PC-9 (cell line): ENCODE data around the gene AGRP. TPM values are rescaled to one million over a fixed set of nuclear protein-coding genes. Genes with fewer than 3 reads are reported as not detected.

Source experiments
- BruUV-seq: library from RNA; stranded (reverse); fragments of 400-500 nt; replicated peaks from 2 replicates; lab custom pipeline; 2021; lab: Mats Ljungman, UMichigan
- CTCF ChIA-PET: fragments of 300-600 bp; sonication (Branson Sonifier 250); formaldehyde crosslinking; loops from one replicate; lab custom pipeline; 2022; ENCODE audit warnings: antibody characterized with exemption; lab: Charles Lee
- POLR2A ChIA-PET: fragments of 300-600 bp; sonication (Branson Sonifier 250); formaldehyde crosslinking; loops from one replicate; lab custom pipeline; 2022; ENCODE audit warnings: antibody characterized with exemption; ENCODE audit not compliant: unreplicated experiment; lab: Charles Lee
- DNase-seq, 2 experiments: peaks; one replicate each; pipeline versions ENCODE4 v3.0.0 to v3.0.0-alpha.2; 2015 to 2022; ENCODE audit warnings: mixed read lengths in 1 of 2
- H2AFZ ChIP-seq: fragments of 200-600 bp; sonication (generic); 2 replicates; pipeline ENCODE4 v1.8.1; 2017; ENCODE audit warnings: antibody characterized with exemption
- H3F3A ChIP-seq: fragments of 200-600 bp; sonication (generic); 2 replicates; pipeline ENCODE4 v1.8.1; 2017; ENCODE audit warnings: antibody characterized with exemption, mild to moderate bottlenecking, low read depth; ENCODE audit not compliant: insufficient read depth
- H3K27ac ChIP-seq: fragments of 200-600 bp; sonication (generic); 2 replicates; pipeline ENCODE4 v1.6.1; 2016; ENCODE audit warnings: mixed run types
- H3K27me3 ChIP-seq: fragments of 200-600 bp; sonication (generic); 2 replicates; pipeline ENCODE4 v1.6.1; 2016; ENCODE audit warnings: low read depth, mixed run types; ENCODE audit not compliant: insufficient read depth
- H3K36me3 ChIP-seq: fragments of 200-600 bp; sonication (generic); 2 replicates; pipeline ENCODE4 v1.6.1; 2016; ENCODE audit warnings: low read depth, mixed run types
- H3K4me1 ChIP-seq: fragments of 200-600 bp; sonication (generic); replicated peaks from 2 replicates; pipeline ENCODE4 v1.6.1; 2016; ENCODE audit warnings: mixed run types; ENCODE audit not compliant: insufficient read depth
- H3K4me2 ChIP-seq: fragments of 200-600 bp; sonication (generic); 2 replicates; pipeline ENCODE4 v1.6.1; 2017; ENCODE audit warnings: mixed run types
- H3K4me3 ChIP-seq: fragments of 200-600 bp; sonication (generic); 2 replicates; pipeline ENCODE4 v1.6.1; 2016; ENCODE audit warnings: mixed run types
- H3K79me2 ChIP-seq: fragments of 200-600 bp; sonication (generic); 2 replicates; pipeline ENCODE4 v1.6.1; 2017; ENCODE audit warnings: low read depth, mixed run types
- H3K9me2 ChIP-seq: fragments of 200-600 bp; sonication (generic); 2 replicates; pipeline ENCODE4 v1.8.1; 2017; ENCODE audit warnings: mild to moderate bottlenecking; ENCODE audit not compliant: insufficient read depth
- H3K9me3 ChIP-seq: fragments of 200-600 bp; sonication (generic); 2 replicates; pipeline ENCODE4 v1.8.1; 2016; ENCODE audit warnings: low read depth; ENCODE audit not compliant: insufficient read depth
- H4K20me1 ChIP-seq: fragments of 200-600 bp; sonication (generic); 2 replicates; pipeline ENCODE4 v1.8.1; 2017; ENCODE audit not compliant: insufficient read depth
- EZH2 ChIP-seq: fragments of 200-600 bp; sonication (generic); IDR thresholded peaks from 2 replicates; pipeline ENCODE4 v1.8.0; 2017; ENCODE audit warnings: antibody characterized with exemption, low read depth
- intact Hi-C: fragments of 100-400 bp; cut with micrococcal nuclease; formaldehyde crosslinking; loops from one replicate; pipeline ENCODE4 v1.10.0; 2022; ENCODE audit not compliant: unreplicated experiment
- total RNA-seq: library from RNA; stranded (reverse); gene quantifications from 2 replicates; pipeline ENCODE4 v1.2.3, GENCODE V29; 2021
- TF ChIP-seq, protein P1 (sequence below): fragments of 200-600 bp; sonication (generic); conservative IDR thresholded peaks from 2 replicates; pipeline ENCODE4 v1.6.1; 2017; ENCODE audit warnings: mixed run types, antibody characterized with exemption, mild to moderate bottlenecking, moderate library complexity

AGRP gene
- total RNA-seq, 1 experiment from 2014 or later = not detected

DNA sequence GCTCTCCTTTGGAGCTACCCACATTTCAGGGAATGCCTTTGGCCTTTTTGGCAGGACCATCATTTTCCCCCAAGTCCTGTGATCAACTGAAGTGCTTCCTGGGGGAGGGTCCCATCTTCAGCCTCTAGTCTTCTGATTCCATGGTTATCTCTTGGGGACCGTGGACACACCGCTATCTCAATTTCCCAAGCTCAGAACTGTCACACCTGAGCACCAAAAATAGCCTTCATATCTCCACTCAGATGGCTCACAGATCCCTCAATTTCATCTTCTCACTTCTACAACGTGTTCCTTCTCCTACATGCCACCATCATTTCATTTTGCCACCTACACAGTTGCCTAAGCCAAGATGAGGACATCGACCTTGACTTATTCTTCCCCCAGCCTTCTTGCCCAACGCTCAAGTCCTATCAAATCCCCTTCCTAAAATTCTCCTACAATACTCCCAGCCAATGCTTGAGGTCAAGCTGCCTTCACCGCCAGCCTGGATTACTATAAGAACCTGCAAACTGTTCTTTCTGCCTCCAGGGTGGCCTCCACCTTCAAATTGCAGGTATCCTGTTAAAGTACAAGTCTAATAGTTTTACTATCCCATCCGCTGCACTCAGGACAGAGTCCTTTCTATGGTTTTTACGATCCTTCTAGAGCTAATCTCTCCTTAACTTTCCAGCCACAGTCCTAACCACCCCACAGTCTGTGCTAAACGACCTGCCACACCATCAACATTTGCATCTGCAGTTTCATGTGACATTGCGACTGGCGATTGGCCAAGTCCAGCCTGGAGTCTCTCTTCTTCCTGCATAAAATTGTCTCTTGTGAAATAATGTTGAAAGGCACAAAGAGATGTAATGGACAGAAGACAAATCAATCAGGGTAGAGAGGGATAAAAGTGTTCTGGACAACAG lies 8.5 kb downstream of the AGRP start:
- Histone ChIP-seq H3K79me2 (peaks cover 68% of the 10 kb centered on the region), H3K9me3 (no peaks in the 10 kb centered on the region), H3K4me1 (0 out of 2 replicates have a peak, but pooled peaks cover 7% of the 10 kb centered on the region), H3K9me2 (no peaks in the 10 kb centered on the region), H2AFZ (no peak overlapping the region), H3K27me3 (no peaks in the 10 kb centered on the region), H3K36me3 (no peaks in the 10 kb centered on the region), H3K27ac (no peak overlapping the region), H3F3A (no peaks in the 10 kb centered on the region; the same call in 1 of the 2 replicates), H3K4me2 (no peak overlapping the region), H3K4me3 (no peak overlapping the region), H4K20me1 (peaks cover 42% of the 10 kb centered on the region)
- BruUV-seq = no TSS peak
- ChIA-PET CTCF (no interaction called here), POLR2A (no interaction called here)
- intact Hi-C loops = no loop called here
- no peak for TF ChIP-seq EZH2
- TF ChIP-seq, protein P1, sequence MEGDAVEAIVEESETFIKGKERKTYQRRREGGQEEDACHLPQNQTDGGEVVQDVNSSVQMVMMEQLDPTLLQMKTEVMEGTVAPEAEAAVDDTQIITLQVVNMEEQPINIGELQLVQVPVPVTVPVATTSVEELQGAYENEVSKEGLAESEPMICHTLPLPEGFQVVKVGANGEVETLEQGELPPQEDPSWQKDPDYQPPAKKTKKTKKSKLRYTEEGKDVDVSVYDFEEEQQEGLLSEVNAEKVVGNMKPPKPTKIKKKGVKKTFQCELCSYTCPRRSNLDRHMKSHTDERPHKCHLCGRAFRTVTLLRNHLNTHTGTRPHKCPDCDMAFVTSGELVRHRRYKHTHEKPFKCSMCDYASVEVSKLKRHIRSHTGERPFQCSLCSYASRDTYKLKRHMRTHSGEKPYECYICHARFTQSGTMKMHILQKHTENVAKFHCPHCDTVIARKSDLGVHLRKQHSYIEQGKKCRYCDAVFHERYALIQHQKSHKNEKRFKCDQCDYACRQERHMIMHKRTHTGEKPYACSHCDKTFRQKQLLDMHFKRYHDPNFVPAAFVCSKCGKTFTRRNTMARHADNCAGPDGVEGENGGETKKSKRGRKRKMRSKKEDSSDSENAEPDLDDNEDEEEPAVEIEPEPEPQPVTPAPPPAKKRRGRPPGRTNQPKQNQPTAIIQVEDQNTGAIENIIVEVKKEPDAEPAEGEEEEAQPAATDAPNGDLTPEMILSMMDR = no peak
- DNase-seq = no peak

DNA sequence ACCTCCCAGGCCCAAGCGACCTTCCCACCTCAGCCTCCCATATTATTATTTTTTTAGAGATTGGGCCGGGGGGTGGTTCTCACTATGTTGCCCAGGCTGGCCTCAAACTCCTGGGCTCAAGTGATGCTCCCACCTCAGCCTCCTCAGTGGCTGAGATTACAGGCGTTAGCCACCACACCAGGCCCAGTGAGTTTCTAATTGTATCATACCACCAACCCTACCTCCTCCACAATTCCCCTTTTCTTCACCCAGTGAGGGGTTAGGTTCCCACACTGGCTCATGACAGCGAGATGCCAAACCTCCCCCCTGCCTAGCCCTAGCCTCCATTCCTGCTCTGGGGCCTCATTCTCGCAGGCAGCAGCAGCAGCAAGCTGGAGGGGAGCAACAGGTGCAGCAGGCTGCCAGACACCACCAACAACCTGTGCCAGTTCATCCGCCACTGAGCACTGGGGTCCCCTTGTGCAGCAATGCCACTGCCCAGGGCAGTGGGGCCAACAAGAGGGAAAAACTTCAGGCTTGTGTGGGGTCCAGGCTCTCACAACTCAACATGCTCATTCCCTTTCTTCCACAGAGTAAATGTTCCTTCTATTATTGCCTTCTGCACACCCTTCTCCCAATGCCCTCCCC lies 11.5 kb downstream of the AGRP start:
- H3K27ac ChIP-seq = no peak overlapping the region
- DNase-seq = no peak
- H3K36me3 ChIP-seq = no peaks in the 10 kb centered on the region
- no TSS peak for BruUV-seq
- H3K9me2 ChIP-seq = no peaks in the 10 kb centered on the region
- POLR2A ChIA-PET = no interaction called here
- peaks cover 42% of the 10 kb centered on the region for H3K79me2 ChIP-seq
- no peak for TF ChIP-seq EZH2
- intact Hi-C loops = no loop called here
- no peak overlapping the region for H2AFZ ChIP-seq
- H3K27me3 ChIP-seq = no peaks in the 10 kb centered on the region
- H3K4me3 ChIP-seq = no peak overlapping the region
- CTCF ChIA-PET = interaction anchor here (0.6 kb wide), 1 partner anchor 24 kb away, joined by 6 read pairs; no protein-coding TSS in a partner anchor
- H3K4me2 ChIP-seq = no peak overlapping the region
- H3K9me3 ChIP-seq = no peaks in the 10 kb centered on the region
- H3K4me1 ChIP-seq = no peaks in the 10 kb centered on the region
- H3F3A ChIP-seq = no peaks in the 10 kb centered on the region
- H4K20me1 ChIP-seq = peaks cover 52% of the 10 kb centered on the region

DNA sequence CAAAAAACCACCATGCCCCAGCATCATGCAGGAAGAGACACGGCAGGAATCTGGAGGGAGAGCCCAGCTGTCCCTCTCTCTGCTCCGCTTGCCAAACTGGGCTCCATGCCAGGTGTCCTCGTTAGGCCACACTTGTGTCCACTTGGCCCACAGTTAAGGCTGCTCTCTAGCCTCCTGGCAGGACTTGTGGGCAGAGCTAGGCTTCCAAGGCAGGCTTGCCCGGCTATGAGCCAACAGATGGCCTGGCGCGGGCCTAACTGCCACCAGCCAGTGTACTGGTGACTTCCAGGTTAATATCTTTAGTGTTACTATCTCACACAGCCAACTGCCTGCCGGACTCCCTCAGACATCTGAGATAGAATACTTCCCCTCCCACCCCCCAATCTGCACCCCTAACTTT lies 13.0 kb downstream of the AGRP start:
- H3F3A ChIP-seq = no peaks in the 10 kb centered on the region
- H3K4me1 ChIP-seq = 0 out of 2 replicates have a peak, but pooled peaks cover 4% of the 10 kb centered on the region
- no peaks in the 10 kb centered on the region for H3K9me3 ChIP-seq
- BruUV-seq = no TSS peak
- intact Hi-C loops = no loop called here
- TF ChIP-seq EZH2 = no peak
- TF ChIP-seq, protein P1 = no peak
- H3K36me3 ChIP-seq = no peaks in the 10 kb centered on the region
- H3K4me2 ChIP-seq = no peak overlapping the region
- ChIA-PET CTCF (no interaction called here), POLR2A (no interaction called here)
- H3K27ac ChIP-seq = no peak overlapping the region
- no peaks in the 10 kb centered on the region for H3K27me3 ChIP-seq
- no peak overlapping the region for H3K4me3 ChIP-seq
- peaks cover 63% of the 10 kb centered on the region for H4K20me1 ChIP-seq
- no peak for DNase-seq
- no peaks in the 10 kb centered on the region for H3K9me2 ChIP-seq
- peaks cover 30% of the 10 kb centered on the region for H3K79me2 ChIP-seq
- H2AFZ ChIP-seq = no peak overlapping the region
